Superior temporal gyrus (tissue), 1 donor: Measurements from ENCODE around the gene EVPL.
"Not testable (repeated sequence)": the region's sequence is repeated elsewhere in the genome, so short reads cannot be mapped to it uniquely, and the experiment has no call there.

Source experiments
- DNase-seq: peaks from one replicate; pipeline ENCODE4 v3.0.0-alpha.2; 2016; ENCODE audit errors: extremely low spot score

Gene EVPL

GRCh38 chr17:75998327-75998795 lies 28.7 kb downstream of the EVPL start:
- no peak for DNase-seq

- DNase-seq: no peak
Observed at GRCh38 chr17:75996665-75997590, 30.2 kb downstream of the EVPL start.

- DNase-seq: no peak
Observed at GRCh38 chr17:75995385-75995925, 31.7 kb downstream of the EVPL start.

GRCh38 chr17:75994802-75995370 lies 32.2 kb downstream of the EVPL start:
- no peak for DNase-seq

- no peak for DNase-seq
Observed at GRCh38 chr17:75991396-75991795, 35.7 kb downstream of the EVPL start.

- no peak for DNase-seq
Observed at GRCh38 chr17:75987041-75987440, 40.1 kb downstream of the EVPL start.

- no peak for DNase-seq
Observed at GRCh38 chr17:75985986-75986385, 41.1 kb downstream of the EVPL start.

GRCh38 chr17:75983501-75984181 lies 43.5 kb downstream of the EVPL start:
- DNase-seq: no peak

GRCh38 chr17:75981019-75981615 lies 46.0 kb downstream of the EVPL start:
- no peak for DNase-seq

- DNase-seq: no peak
Observed at GRCh38 chr17:75980188-75981018, 46.7 kb downstream of the EVPL start.

GRCh38 chr17:75979705-75980187 lies 47.4 kb downstream of the EVPL start:
- no peak for DNase-seq

- peak; percentile 96 for DNase-seq
Observed at GRCh38 chr17:75978938-75979704, 48.0 kb downstream of the EVPL start, which contains the start of the genes ACOX1 and TEN1. Gene ACOX1, minus strand, starts transcription at chr17:75979166. Its CDS starts 93 bp downstream, at chr17:75979073. Gene TEN1, plus strand, starts transcription at chr17:75979240. Its CDS starts 6,953 bp downstream, at chr17:75986193.

GRCh38 chr17:75976175-75976848 lies 50.8 kb downstream of the EVPL start:
- no peak for DNase-seq

- no peak for DNase-seq
Observed at GRCh38 chr17:75975757-75976174, 51.3 kb downstream of the EVPL start.

GRCh38 chr17:75975187-75975586 lies 51.9 kb downstream of the EVPL start:
- DNase-seq: not testable (repeated sequence)

GRCh38 chr17:75970626-75971025 lies 56.5 kb downstream of the EVPL start:
- no peak for DNase-seq

- DNase-seq: no peak
Observed at GRCh38 chr17:75970011-75970523, 57.0 kb downstream of the EVPL start.

GRCh38 chr17:75969044-75969443 lies 58.1 kb downstream of the EVPL start:
- not testable (repeated sequence) for DNase-seq

- DNase-seq: no peak
Observed at GRCh38 chr17:75965468-75965867, 61.6 kb downstream of the EVPL start.
